HepG2 (cell line): Measurements from ENCODE around the gene ABTB2. TPM values are rescaled to one million over a fixed set of nuclear protein-coding genes. Genes with fewer than 3 reads are reported as not detected.

ENCODE experiments used
- ATAC-seq: fragments of 200-7000 bp; cut with Tn5 transposase; 3 replicates; pipeline ENCODE4 v1.9.1; 2020; ENCODE audit warnings: mild to moderate bottlenecking, moderate library complexity
- BruUV-seq: library from RNA; stranded (reverse); fragments of 400-500 nt; replicated peaks from 2 replicates; lab custom pipeline; 2021; lab: Mats Ljungman, UMichigan
- CTCF ChIA-PET: fragments of 300-600 bp; formaldehyde crosslinking; extraction: SDS; loops from one replicate; lab custom pipeline; 2021; ENCODE audit warnings: low total read pairs, inconsistent platforms, low intra/inter-chr PET ratio; lab: Yijun Ruan, JAX
- POLR2A ChIA-PET: fragments of 350-600 bp; sonication (Branson Sonifier 250); formaldehyde crosslinking; loops from one replicate; lab custom pipeline; 2020; ENCODE audit warnings: antibody characterized with exemption, inconsistent platforms; lab: Yijun Ruan, JAX
- DNase-seq: peaks from one replicate; pipeline ENCODE4 v3.0.0-alpha.2; 2015; ENCODE audit warnings: low spot score
- FAIRE-seq: peaks from 3 replicates; lab custom pipeline; 2011; peaks lifted over from hg19 to GRCh38; lab: Jason Lieb, UNC
- H2AFZ ChIP-seq: one replicate; pipeline ENCODE4 v1.6.1; 2011; ENCODE audit warnings: low read length, inconsistent platforms
- H3K27ac ChIP-seq: fragments of 300-600 bp; 3 replicates; pipeline ENCODE4 v1.8.0; 2011; ENCODE audit warnings: mixed run types, mild to moderate bottlenecking, mixed read lengths, low read length, inconsistent platforms; ENCODE audit not compliant: insufficient read depth; ENCODE audit errors: extremely low read length
- H3K27me3 ChIP-seq, 2 experiments: fragments of 200-600 bp in 1 of 2; 2 replicates in 1 of 2; 3 replicates in 1 of 2; pipeline versions ENCODE4 v1.6.0 to v1.8.0; 2011; ENCODE audit warnings: low read length in 2 of 2, mild to moderate bottlenecking in 2 of 2, moderate library complexity in 2 of 2, inconsistent platforms in 1 of 2; ENCODE audit not compliant: insufficient read depth in 2 of 2, control insufficient read depth in 1 of 2
- H3K36me3 ChIP-seq, 2 experiments: fragments of 200-600 bp in 1 of 2; replicated peaks in 1 of 2; 2 replicates in 1 of 2; 3 replicates in 1 of 2; pipeline versions ENCODE4 v1.5.1 to v1.8.0; 2011; ENCODE audit warnings: low read length in 2 of 2, inconsistent platforms in 1 of 2; ENCODE audit not compliant: insufficient read depth in 2 of 2, control insufficient read depth in 1 of 2
- H3K4me1 ChIP-seq: 2 replicates; pipeline ENCODE4 v1.5.1; 2012; ENCODE audit warnings: low read length, inconsistent platforms; ENCODE audit not compliant: insufficient read depth
- H3K4me2 ChIP-seq: 2 replicates; pipeline ENCODE4 v1.6.0; 2011; ENCODE audit warnings: low read depth, low read length, inconsistent platforms
- H3K4me3 ChIP-seq, 3 experiments: fragments of 200-600 bp in 1 of 3; sonication (generic), shearing (Covaris generic) in 1 of 3; replicated peaks in 1 of 3; 2 replicates each; pipeline ENCODE4 v1.5.1; 2011 to 2016; ENCODE audit warnings: low read length in 3 of 3, inconsistent platforms in 2 of 3, low read depth in 2 of 3, mild to moderate bottlenecking in 2 of 3, control low read depth in 1 of 3, mixed read lengths in 1 of 3; ENCODE audit not compliant: insufficient read depth in 1 of 3
- H3K79me2 ChIP-seq: one replicate; pipeline ENCODE4 v1.6.1; 2011; ENCODE audit warnings: low read length, inconsistent platforms; ENCODE audit not compliant: insufficient read depth
- H3K9ac ChIP-seq: 2 replicates; pipeline ENCODE4 v1.6.0; 2011; ENCODE audit warnings: mild to moderate bottlenecking, low read depth, low read length, inconsistent platforms; ENCODE audit not compliant: insufficient read depth
- H3K9me3 ChIP-seq: 2 replicates; pipeline ENCODE4 v1.5.1; 2012; ENCODE audit warnings: mild to moderate bottlenecking, low read length
- H4K20me1 ChIP-seq: 2 replicates; pipeline ENCODE4 v1.6.0; 2011; ENCODE audit warnings: inconsistent platforms, mild to moderate bottlenecking, low read length, moderate library complexity; ENCODE audit not compliant: insufficient read depth
- CHD2 ChIP-seq: IDR thresholded peaks from 2 replicates; pipeline ENCODE4 v1.6.1; 2011; ENCODE audit warnings: low read depth, low read length, improper control_type of control experiment
- ETV6 ChIP-seq: sonication (generic); formaldehyde crosslinking; conservative IDR thresholded peaks from 2 replicates; pipeline ENCODE4 v1.4.0; 2020; ENCODE audit warnings: missing genetic modification reagents
- GATA4 ChIP-seq: sonication (generic); IDR thresholded peaks from 2 replicates; pipeline ENCODE4 v1.6.1; 2016; ENCODE audit warnings: antibody characterized with exemption, low read depth, borderline replicate concordance
- KDM4B ChIP-seq: sonication (generic); formaldehyde crosslinking; IDR thresholded peaks from 2 replicates; pipeline ENCODE4 v1.4.0; 2020; ENCODE audit warnings: missing genetic modification reagents
- MAFF ChIP-seq: IDR thresholded peaks from 2 replicates; pipeline ENCODE4 v1.6.1; 2011; ENCODE audit warnings: low read depth, low read length, improper control_type of control experiment
- NFIB ChIP-seq: sonication (generic); formaldehyde crosslinking; IDR thresholded peaks from 2 replicates; pipeline ENCODE4 v1.9.0; 2021; ENCODE audit warnings: missing genetic modification reagents, mild to moderate bottlenecking, borderline replicate concordance
- PBX2 ChIP-seq: IDR thresholded peaks from 2 replicates; pipeline ENCODE4 v1.6.1; 2016; ENCODE audit warnings: control low read depth
- PLRG1 ChIP-seq: fragments of 450-650 bp; conservative IDR thresholded peaks from 2 replicates; pipeline ENCODE4 v1.6.1; 2016
- POGZ ChIP-seq: sonication (generic); formaldehyde crosslinking; IDR thresholded peaks from 2 replicates; pipeline ENCODE4 v1.4.0; 2020; ENCODE audit warnings: mild to moderate bottlenecking, missing genetic modification reagents
- PPARG ChIP-seq: conservative IDR thresholded peaks from 2 replicates; pipeline ENCODE4 v1.6.1; 2016; ENCODE audit warnings: missing biosample characterization, missing genetic modification reagents
- RBM22 ChIP-seq: fragments of 200-400 bp; formaldehyde crosslinking; optimal IDR thresholded peaks from 2 replicates; pipeline ENCODE3; 2017; ENCODE audit warnings: mild to moderate bottlenecking, low read length, moderate library complexity
- SALL1 ChIP-seq: sonication (generic); formaldehyde crosslinking; IDR thresholded peaks from 2 replicates; pipeline ENCODE4 v1.8.0; 2022; ENCODE audit warnings: mild to moderate bottlenecking, missing genetic modification reagents
- SRSF9 ChIP-seq: fragments of 200-400 bp; formaldehyde crosslinking; IDR thresholded peaks from 2 replicates; pipeline ENCODE4 v1.6.1; 2018; ENCODE audit warnings: borderline replicate concordance, mild to moderate bottlenecking, low read depth, low read length; ENCODE audit not compliant: insufficient read depth, poor library complexity, severe bottlenecking
- TARDBP ChIP-seq: sonication (generic); formaldehyde crosslinking; IDR thresholded peaks from 2 replicates; pipeline ENCODE4 v1.8.0; 2022; ENCODE audit warnings: mild to moderate bottlenecking, missing genetic modification reagents
- ZBTB46 ChIP-seq: sonication (generic); formaldehyde crosslinking; IDR thresholded peaks from 2 replicates; pipeline ENCODE4 v1.4.0; 2020; ENCODE audit warnings: mild to moderate bottlenecking, missing genetic modification reagents, borderline replicate concordance
- ZFP62 ChIP-seq: sonication (generic); formaldehyde crosslinking; IDR thresholded peaks from 2 replicates; pipeline ENCODE4 v1.4.0; 2020; ENCODE audit warnings: missing genetic modification reagents
- ZKSCAN5 ChIP-seq: sonication (generic); formaldehyde crosslinking; IDR thresholded peaks from 2 replicates; pipeline ENCODE4 v1.5.1; 2020; ENCODE audit warnings: mild to moderate bottlenecking, missing genetic modification reagents
- ZNF512 ChIP-seq: sonication (generic); formaldehyde crosslinking; IDR thresholded peaks from 2 replicates; pipeline ENCODE4 v1.4.0; 2020; ENCODE audit warnings: mild to moderate bottlenecking, missing genetic modification reagents
- ZNF569 ChIP-seq: sonication (generic); formaldehyde crosslinking; IDR thresholded peaks from 2 replicates; pipeline ENCODE4 v1.5.0; 2020; ENCODE audit warnings: mild to moderate bottlenecking, missing genetic modification reagents, moderate library complexity, borderline replicate concordance
- WGBS: methylation state at CpG from one replicate; pipeline ENCODE4 v1.1.6; 2017; ENCODE audit warnings: low lambda C conversion rate; 5-methylcytosine and 5-hydroxymethylcytosine counted together
- in situ Hi-C: cut with HindIII; loops from 2 replicates; pipeline ENCODE4 v1.10.0; 2017; ENCODE audit warnings: low pct_unique_long_range_greater_than_20kb; ENCODE audit not compliant: extremely low pct_ligation_motif_present
- intact Hi-C: fragments of 100-400 bp; cut with micrococcal nuclease; formaldehyde crosslinking; loops from one replicate; pipeline ENCODE4 v1.10.0; 2022; ENCODE audit not compliant: unreplicated experiment
- polyA plus RNA-seq, 8 experiments: library from polyadenylated mRNA; depleted of rRNA in 3 of 8; stranded (reverse) in 7 of 8; unstranded in 1 of 8; fragments of >200 nt; fragmentation: Illumina TruSeq in 4 of 8; extraction: Trizol in 4 of 8; gene quantifications; 2 replicates each; pipeline versions ENCODE4 v1.2.1 to v1.2.3, GENCODE V29; 2011 to 2016; ENCODE audit warnings: low read depth in 4 of 8, missing spikeins in 1 of 8, mixed read lengths in 1 of 8; ENCODE audit not compliant: insufficient read depth in 1 of 8
- total RNA-seq, 5 experiments: library from RNA; depleted of rRNA; stranded (reverse); fragments of >200 nt; fragmentation: Illumina TruSeq; extraction: Trizol; gene quantifications; 2 replicates each; pipeline ENCODE4 v1.2.3, GENCODE V29; 2016; ENCODE audit warnings: low read depth in 1 of 5

Gene ABTB2
- total and polyA plus RNA-seq, 2 of the 13 experiments (the other 11 are each of a cell fraction or from before 2014, with no cell fraction given) = 5.1 to 15.4 TPM

GRCh38 chr11:34314936-34315335, 42.9 kb downstream of the ABTB2 start:
- Histone ChIP-seq H3K4me1 (peaks cover 66% of the 10 kb centered on the region), H3K9ac (no peak overlapping the region), H3K4me2 (no peak overlapping the region), H3K9me3 (no peaks in the 10 kb centered on the region), H3K4me3 (no peak overlapping the region), H3K27ac (no peak overlapping the region), H3K79me2 (peaks cover 5% of the 10 kb centered on the region), H3K36me3 (peaks cover 4 to 10% of the 10 kb centered on the region in 2 experiments; a peak in 1 of 5 replicates), H3K27me3 (no peaks in the 10 kb centered on the region), H2AFZ (no peak overlapping the region), H4K20me1 (peaks cover 8% of the 10 kb centered on the region; the same call in 1 of the 2 replicates)
- ChIA-PET CTCF (no interaction called here), POLR2A (interaction anchor here (4.2 kb wide), 1 partner anchor 43 kb away, joined by 20 read pairs; the partner anchor contains the start of gene ABTB2)
- intact Hi-C loops = loop anchor here (5.0 kb wide), 1 partner anchor 42 kb away; the partner anchor contains the start of gene ABTB2
- no peak for TF ChIP-seq RBM22
- TF ChIP-seq GATA4 = no peak
- no peak for TF ChIP-seq ZKSCAN5
- TF ChIP-seq PBX2 (CRISPR knock-in tag) = no peak
- no peak for TF ChIP-seq PPARG (CRISPR knock-in tag)
- no peak for TF ChIP-seq POGZ (CRISPR knock-in tag)
- no peak for TF ChIP-seq NFIB (CRISPR knock-in tag)
- TF ChIP-seq ZNF512 (CRISPR knock-in tag) = no peak
- no peak for TF ChIP-seq ETV6 (CRISPR knock-in tag)
- TF ChIP-seq ZFP62 (CRISPR knock-in tag) = no peak
- TF ChIP-seq TARDBP (CRISPR knock-in tag) = no peak
- no peak for TF ChIP-seq ZBTB46 (CRISPR knock-in tag)
- no peak for TF ChIP-seq CHD2
- no peak for TF ChIP-seq ZNF569 (CRISPR knock-in tag)
- TF ChIP-seq KDM4B (CRISPR knock-in tag) = no peak
- no peak for TF ChIP-seq SALL1 (CRISPR knock-in tag)
- no peak for TF ChIP-seq SRSF9
- TF ChIP-seq PLRG1 = no peak
- no peak for TF ChIP-seq MAFF
- BruUV-seq = no TSS peak
- 99% methylated on average over 9 of the region's 10 CpGs for WGBS
- ATAC-seq (no peak), DNase-seq (no peak), FAIRE-seq (no peak)
- in situ Hi-C loops = no loop called here
